Right lobe of liver (tissue), 4 donors: Measurements from ENCODE around the gene CDC16.

Experiments used
- POLR2A ChIP-seq: fragments of 450-650 bp; IDR thresholded peaks from one replicate; pipeline ENCODE4 v1.6.1; 2017; ENCODE audit warnings: antibody characterized with exemption, mild to moderate bottlenecking
- TF ChIP-seq, protein P1 (sequence below), 4 donors: fragments of 200-600 bp in 3 of 4; fragments of 450-650 bp in 1 of 4; IDR thresholded peaks; one replicate each; pipeline versions ENCODE4 v1.5.1 to v1.8.0; 2016 to 2022; ENCODE audit warnings: antibody characterized with exemption in 4 of 4, mild to moderate bottlenecking in 2 of 4
- donor health status: DM: no; HTN: no; CAD: no.
- donor health status: DM: no; HTN: no; CAD: no.
- donor health status: DM: no; HTN: yes; CAD: no.

GRCh38 chr13:114230117-114230516 lies 4.6 kb upstream of the CDC16 start:
- TF ChIP-seq, protein P1, sequence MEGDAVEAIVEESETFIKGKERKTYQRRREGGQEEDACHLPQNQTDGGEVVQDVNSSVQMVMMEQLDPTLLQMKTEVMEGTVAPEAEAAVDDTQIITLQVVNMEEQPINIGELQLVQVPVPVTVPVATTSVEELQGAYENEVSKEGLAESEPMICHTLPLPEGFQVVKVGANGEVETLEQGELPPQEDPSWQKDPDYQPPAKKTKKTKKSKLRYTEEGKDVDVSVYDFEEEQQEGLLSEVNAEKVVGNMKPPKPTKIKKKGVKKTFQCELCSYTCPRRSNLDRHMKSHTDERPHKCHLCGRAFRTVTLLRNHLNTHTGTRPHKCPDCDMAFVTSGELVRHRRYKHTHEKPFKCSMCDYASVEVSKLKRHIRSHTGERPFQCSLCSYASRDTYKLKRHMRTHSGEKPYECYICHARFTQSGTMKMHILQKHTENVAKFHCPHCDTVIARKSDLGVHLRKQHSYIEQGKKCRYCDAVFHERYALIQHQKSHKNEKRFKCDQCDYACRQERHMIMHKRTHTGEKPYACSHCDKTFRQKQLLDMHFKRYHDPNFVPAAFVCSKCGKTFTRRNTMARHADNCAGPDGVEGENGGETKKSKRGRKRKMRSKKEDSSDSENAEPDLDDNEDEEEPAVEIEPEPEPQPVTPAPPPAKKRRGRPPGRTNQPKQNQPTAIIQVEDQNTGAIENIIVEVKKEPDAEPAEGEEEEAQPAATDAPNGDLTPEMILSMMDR (IDR thresholded peaks at IDR 0.05), result no peak
- TF ChIP-seq POLR2A, result no peak
